GM18858 (cell line): ENCODE data around the gene NUP205.
"Not testable (repeated sequence)": the region's sequence is repeated elsewhere in the genome, so short reads cannot be mapped to it uniquely, and the experiment has no call there.

ENCODE experiments used
- ATAC-seq: cut with Tn5 transposase; IDR thresholded peaks from one replicate; pipeline ENCODE4 v1.9.1; 2021; ENCODE audit not compliant: unreplicated experiment

Gene NUP205

DNA sequence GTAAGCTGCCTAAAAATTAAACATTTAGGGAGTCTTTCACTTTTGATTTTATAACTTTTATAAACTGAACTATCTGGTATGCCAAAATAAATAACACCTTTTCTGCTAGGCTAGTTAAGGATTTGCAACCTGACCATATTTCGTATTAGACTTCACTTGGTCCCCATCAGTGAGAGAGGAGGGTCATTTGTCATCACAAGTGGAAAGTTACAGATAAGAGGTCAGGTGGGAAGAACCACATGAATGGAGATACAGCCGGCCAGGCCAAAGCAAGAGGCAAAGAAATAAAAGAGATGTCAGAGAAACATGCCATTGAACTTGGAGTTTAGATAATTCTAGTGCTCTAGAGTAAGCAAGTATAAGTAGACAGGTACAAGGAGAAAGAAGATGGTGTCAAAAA lies 60.1 kb downstream of the NUP205 start:
- no peak for ATAC-seq

DNA sequence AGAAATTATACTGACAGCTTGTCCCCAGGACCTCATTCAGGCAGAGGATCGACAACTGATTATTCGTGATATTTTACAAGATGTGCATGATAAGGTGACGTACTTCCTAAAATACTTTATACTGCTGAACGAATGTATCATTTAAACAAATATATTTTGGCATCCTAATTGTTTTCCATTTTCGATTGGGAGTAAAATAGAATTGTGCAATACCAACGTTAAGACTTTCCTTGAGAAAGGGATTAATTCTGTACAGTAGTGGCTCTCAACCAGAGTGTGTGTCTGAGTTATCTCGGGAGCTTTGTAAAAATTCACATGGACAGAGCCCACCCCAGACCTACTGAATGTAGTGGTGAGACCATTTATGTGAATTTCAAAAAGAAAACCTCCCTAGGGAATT lies 60.8 kb downstream of the NUP205 start:
- ATAC-seq = no peak

DNA sequence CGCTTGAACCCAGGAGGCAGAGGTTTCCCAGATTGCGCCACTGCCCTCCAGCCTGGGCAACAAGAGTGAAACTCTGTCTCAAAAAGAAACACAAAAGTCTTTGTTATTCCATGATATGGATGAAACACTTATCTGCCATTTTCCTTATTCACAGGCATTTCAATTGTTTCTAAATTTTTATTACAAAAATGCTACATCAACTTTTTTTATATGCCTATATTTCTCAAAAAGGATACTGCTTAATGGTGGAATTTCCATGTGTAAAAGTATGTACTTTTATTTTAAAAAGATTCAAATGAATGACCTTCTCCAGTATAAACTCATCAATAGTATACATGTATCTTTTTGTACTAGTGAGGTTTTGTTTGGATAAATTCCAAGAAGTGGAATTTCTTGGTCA lies 62.7 kb downstream of the NUP205 start:
- no peak for ATAC-seq

DNA sequence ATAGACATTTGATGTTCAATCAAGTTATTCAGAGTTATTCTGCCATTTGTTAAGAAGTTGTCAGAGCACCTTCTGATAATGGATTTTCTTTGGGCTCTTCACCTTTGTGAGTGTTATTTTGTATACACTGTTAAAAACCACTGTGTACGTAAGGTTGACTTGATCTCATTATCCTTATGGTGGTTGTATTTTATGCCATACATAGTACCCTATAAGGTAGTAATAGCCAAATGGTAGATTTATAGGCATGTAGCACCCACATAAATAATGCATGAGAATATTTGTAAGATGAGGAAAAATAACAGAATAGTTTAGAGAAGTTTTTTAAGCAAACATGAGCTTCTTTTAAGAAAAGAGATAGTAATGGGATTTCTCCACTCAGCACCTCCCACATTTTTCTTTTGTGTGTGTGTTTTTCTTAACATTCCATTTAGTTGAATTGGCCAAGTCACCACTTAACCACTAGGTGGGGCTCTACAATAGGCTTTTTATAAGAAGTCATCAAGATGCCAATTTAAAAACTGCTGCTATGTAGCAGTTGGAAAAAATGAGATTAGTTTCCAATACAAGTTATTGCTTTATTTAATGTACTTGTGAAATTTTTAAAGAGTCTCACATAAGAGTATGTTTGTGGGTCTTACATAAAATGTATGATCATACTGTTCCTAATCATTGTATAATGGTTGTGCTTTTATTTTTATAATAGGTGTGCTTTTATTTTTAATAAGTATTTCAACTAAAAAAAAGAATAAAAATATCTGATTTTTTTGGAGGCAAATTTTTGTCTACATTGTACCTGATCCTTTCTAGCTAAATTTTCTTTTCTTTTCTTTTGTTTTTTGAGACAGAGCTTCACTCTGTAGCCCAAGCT lies 63.5 kb downstream of the NUP205 start:
- ATAC-seq = no peak

DNA sequence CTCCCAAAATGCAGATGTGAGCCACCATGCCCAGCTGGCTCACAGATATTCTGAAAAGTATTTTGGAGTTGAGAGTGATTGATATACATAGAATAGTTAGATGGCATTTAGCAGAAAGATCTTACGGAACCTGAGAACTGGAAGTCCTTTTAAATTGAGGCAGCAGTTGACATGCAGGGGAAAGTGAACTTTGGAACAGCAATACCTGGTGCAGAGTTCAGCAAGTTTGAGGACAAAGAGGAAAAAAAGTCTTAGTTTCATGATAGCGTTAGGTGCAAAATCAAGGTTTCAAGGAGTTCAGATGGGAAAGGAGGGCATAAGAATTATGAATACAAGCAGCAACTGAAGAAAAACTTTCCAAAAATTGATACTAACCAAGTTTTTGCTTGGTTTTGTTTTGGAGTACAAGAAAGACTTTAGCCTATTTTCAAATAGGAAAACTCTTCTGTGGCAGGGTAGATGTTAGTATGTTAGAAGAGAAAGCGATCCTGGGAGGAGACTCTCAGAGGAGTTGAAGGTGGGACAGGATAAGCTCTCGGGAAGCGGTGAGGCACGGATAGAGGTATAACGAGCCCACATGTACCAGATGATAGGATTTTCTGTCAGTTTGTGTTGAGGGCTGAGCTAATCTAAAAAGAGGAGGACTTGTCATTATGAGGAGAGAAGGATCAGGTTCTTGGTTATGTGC lies 76.6 kb downstream of the NUP205 start:
- no peak for ATAC-seq

DNA sequence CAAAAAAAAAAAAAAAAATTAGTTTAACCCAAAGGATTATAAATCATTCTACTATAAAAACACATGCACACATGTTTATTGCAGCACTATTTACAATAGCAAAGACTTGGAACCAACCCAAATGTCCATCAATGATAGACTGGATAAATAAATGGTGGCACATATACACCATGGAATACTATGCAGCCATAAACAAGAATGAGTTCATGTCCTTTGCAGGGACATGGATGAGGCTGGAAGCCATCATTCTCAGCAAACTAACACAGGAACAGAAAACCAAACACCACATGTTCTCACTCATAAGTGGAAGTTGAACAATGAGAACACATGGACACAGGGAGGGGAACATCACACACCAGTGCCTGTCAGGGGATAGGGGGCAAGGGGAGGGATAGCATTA lies 82.0 kb downstream of the NUP205 start:
- not testable (repeated sequence) for ATAC-seq

DNA sequence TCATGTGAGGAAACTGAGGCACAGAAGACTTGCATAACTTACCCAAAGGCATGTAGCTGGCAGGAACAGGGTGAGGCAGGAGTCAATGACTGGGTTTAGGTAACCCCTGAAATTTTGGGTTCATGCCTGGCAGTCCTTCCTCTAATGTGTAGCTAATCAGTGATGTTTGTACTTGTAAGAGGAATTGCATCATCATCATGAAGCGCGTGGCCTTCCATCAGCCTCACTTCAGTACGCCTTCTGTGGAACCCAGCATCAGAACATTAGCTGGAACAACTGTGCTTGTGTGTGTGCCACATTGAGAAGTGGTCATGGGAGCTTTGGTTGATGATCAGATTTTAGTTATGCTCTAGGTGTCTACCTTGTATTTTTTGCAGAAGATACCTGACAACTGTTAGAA lies 86.4 kb downstream of the NUP205 start:
- ATAC-seq = no peak

DNA sequence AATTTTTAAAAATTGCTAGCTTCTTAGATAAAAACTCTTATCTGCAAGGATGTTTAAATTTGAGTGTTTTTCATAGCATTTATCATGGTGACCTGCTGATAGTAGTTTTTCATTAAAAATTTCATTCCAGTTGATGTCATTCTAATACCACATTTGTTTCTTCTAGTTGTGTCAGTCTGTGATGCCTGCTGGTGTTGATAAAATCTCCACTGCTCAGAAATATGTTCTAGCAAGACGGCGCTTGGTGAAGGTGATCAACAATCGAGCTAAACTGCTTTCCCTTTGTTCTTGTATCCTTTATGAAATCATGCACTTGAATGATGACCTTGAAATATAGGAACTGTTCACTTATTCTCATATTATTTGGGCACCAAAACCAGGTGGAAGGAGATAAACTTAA lies 87.0 kb downstream of the NUP205 start:
- ATAC-seq = no peak

DNA sequence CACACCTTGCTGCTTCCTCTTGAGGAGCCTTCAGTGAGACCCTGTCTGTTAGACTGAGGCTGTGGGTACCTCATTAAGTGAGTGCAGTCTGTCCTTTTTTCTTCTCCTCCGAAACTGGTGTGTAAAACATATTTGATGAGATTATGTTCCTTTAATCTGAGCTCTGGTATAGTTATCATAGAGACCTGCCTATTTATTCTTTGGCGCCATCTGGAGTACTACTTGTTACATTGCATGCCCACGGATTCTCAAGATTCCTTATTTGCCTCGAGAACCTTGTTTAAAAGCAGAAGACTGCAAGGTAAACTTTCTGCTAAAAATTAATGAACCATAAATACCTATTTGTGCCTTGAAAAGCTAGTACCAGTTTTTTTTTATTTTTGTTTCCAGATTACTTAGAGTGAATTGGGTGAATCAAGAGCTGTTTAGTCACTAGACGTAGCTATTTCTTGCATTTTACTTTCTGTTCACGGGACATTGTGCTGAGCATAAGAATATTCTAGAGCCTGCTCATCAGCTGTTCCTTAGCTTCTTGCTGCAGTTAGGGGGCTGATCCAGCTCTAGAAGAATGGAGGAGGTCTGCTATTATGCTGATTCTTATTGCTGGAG lies 87.7 kb downstream of the NUP205 start:
- ATAC-seq = no peak

DNA sequence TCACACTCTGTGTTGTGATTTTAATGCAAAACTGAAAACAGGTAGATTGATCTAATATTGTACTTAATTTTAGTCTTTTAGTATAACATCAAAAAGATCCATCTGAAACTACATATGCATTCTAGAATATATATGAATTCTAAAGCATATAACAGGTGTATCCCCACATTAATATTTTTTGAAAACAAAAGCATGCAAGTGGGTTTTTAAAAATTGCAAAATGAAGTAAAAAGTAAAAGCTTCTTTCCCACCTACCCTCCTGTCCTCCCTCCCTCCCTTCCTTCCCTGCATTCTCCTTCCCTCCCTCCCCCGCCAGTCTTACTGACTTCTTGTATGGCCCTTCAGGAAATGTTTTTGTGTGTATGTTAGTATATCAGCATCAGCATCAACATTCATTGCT lies 90.0 kb downstream of the NUP205 start:
- ATAC-seq = no peak

DNA sequence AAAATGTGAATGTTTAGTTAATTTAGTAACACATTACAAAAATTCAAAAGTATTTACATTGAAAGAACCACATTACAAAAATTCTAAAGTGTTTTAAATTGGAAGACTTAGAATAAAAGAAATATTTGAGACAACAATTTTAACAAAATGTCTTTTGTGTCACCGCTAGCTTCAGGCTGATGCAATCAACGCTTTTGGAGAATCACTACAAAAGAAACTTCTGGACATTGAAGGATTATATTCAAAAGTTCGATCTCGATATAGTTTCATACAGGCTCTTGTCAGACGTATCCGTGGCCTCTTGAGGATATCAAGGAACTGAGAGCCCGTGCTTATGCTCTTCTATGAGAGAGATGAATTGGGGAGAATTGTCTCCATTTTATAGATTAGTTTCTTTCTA lies 90.5 kb downstream of the NUP205 start:
- no peak for ATAC-seq

DNA sequence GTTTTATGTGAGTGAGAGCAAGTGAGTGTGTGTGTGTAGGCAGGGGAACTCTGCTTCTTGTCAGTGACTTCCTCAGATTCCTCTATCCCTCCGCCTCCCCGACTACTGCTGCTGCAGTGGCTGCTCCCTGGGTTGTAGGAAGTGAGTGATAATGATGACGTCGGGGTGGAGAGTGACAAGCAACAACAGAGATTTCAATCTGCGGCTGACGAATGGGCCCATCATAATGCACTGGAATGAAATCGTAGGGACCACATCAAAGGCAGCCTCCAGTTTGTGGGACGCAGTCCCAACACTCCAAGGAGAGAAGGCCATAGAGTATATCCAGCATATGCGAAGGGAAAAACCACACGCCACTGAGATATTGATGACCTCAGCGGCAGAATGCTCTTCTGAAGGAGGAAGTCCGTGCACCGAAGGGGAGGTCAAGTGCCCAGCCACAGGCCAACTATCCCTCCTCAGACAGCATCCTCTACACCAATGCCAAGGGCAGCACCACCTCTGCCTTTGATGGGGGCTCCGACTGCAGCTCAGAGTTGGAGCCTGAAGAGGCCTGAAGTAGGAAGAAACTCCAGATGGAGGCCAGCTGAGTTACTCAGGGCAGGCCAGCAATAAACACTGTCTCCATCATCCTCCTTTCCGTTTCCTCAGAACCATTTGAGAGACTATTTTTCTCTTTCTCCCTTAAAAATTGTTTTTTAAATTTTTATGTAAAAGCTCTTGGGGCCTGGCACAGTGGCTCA lies 93.3 kb downstream of the NUP205 start:
- no peak for ATAC-seq

DNA sequence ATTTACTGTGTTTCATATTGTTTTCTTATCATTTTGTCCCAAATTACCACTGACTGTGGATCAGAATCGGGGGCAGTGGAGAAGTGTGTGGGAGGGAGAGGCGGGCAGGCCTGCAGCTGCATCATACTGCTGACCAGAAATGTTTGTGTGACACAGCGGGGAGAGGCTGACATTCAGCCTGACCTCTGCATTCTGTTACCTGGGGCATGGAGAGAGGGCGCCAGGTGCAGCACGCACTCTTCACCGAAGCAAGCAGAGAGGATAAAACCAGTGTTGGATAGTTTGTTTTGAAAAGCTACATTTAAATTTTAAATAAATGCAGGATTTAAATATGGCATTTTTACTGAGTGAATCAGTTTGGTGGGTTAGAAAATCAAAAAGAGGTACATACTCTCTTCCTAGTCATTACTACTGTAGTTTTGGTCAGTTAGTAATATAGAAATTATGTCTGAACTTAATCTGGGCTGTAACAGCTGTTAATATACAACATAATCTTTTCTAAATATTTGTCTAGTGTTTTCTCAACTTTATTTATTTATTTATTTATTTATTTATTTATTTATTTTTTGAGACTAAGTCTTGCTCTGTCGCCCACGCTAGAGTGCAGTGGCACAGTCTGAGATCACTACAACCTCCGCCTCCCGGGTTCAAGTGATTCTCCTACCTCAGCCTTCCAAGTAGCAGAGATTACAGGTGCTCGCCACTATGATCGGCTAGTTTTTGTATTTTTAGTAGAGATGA lies 95.8 kb downstream of the NUP205 start:
- no peak for ATAC-seq

DNA sequence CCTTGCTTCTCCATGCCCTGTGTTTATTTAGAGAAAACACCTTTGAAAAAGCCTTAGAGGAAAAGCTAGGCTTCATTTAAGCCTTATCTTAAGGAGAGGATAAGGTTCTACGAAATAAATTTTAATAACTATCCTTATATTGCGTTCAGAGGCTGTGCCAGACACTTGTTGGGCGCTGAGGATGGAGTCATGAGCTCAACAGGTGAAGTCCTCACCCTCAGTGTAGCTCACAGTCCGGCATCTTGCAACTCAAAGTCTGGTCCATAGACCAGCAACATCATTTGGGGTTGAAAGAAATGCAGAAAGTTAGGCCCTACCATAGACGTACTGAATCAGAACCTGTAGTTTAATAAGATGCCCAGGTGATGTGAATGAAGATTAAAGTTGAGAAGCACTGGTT lies 100.8 kb downstream of the NUP205 start:
- no peak for ATAC-seq

DNA sequence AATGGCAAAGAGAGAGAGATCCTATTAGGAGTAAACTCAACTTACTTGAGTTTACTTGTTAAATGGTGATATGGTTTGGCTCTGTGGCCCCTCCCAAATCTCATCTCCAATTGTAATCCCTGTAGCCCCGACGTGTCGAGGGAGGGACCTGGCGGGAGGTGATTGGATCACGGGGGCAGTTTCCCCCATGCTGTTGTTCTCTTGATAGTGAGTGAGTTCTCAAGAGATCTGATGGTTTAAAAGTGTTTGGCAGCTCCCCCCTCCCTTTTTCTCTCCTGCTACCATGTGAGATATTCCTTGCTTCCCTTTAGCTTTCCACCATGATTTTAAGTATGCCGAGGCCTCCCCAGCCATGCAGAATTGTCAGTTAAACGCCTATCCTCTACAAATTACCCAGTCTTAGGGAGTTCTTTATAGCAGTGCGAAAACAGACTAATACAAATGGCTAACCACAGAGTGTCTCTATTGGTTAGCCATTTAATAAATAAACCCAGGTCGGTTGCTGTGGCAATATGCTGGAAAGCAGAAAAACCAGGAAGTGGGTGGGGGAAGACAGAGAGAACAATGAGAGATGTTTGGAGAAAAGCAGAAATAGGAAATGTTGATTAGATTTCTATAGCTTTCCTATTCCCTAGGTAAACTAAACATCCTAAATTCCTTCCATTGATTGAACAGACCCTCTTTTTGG lies 101.6 kb downstream of the NUP205 start:
- ATAC-seq = no peak

DNA sequence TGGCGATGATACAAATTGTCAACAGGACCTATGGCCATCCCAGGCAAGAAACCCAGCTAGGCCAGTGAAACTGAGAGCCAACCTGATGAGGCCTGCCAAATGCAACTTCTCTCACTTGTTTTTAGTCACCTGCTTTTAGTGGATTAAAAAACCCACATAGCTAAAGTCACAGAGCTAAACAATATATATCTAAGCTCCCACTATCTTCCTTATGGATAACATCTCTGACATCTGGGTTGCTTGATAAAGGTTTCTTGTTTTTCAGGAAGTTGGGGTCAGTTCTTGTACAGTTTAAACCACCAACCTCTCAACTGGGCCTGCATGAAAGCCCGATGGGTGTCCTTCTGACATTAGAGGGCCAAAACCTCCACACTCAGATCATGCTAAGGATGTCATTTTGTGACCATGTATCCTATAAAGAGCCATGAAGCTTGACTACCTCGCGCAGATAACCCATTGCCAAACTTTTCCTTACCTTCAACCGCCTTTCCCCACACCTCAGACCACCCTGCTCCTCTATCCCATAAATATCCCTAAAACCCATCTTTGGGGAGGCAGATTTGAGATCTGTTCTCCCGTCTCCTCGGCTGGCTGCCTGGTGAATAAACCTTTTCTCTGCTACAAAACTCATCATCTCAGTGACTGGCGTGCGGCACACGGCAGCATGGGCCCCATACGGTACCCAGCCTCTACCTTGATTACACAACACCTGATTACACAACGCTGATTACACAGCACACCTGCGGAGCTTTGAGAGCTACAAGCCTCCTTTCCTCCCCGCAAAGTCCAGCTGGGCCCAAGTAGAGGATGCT lies 103.8 kb downstream of the NUP205 start:
- ATAC-seq = no peak

DNA sequence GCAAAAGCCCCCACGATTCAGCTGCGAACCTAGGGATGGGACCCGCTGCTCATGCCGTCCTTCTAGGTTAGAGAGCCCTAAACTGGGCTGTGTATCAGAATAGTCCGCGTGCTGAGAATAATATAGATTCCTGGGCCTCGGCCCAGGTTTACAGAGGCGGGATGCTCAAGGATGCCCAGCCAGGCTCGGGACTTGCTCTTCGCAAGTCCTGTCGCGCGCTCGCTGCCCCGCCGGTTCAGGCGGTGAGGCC lies 104.3 kb downstream of the NUP205 start:
- ATAC-seq = no peak

DNA sequence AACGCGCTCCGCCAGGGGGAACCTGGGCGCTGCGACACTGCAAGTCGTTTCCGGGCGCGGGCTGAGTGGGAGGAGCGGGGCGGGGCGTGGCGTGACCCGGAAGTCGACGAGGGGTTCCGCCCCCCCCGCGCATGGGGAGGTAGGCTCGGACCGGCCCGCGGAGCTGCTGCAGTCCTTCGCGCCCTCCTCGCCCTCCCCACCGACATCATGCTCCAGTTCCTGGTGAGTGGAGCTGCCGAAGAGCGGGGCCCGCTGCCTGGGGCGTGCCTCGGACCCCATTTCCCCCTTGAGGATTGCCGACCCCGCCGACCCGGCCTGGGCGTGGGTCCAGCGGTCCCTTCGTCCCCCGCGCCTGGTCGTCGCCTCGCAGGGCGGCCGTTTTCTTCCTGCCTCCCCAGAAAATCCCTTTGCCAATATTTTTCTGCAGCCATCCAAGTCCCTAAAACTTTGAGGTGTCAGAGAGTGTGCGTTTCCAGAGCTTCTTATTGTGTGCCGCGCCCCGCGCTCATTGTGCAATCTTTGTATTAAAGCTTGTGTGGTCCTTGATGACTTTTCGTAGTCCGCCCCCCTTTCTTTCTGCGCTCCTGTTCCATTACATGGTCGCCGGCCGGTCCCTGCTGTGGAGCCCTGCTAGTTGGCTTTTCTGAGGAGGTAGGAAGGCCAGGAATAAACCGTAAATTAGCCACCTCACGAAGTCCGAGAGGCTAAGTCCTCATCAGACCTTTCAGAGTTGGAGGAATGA lies 104.8 kb downstream of the NUP205 start, which contains the start of gene STMP1:
Gene STMP1 (plus strand): TSS at position 142 of the 742 bp plus-strand sequence.
- peak; percentile 75 for ATAC-seq
